ENCODE results near the gene ALG9. TPM values are rescaled to one million over a fixed set of nuclear protein-coding genes. Genes with fewer than 3 reads are reported as not detected.

ALG9 gene
- polyA plus RNA-seq, 1 experiment: 23.7 TPM

- no peak for DNase-seq (ENCODE audit: low read depth)
- Histone ChIP-seq H3K4me3 (ENCODE audit: low read depth, low read length) (no peak overlapping the region), H3K27me3 (ENCODE audit: control insufficient read depth, insufficient read depth, low read length) (no peaks in the 10 kb centered on the region), H3K36me3 (ENCODE audit: control insufficient read depth, insufficient read depth, low read length) (peaks cover 9% of the 10 kb centered on the region)
- CTCF ChIA-PET: interaction anchor here (0.9 to 1.2 kb wide), 3 partner anchors 18 to 173 kb away, joined by 3 to 5 read pairs (median 3); no protein-coding TSS in a partner anchor
- TF ChIP-seq CTCF (IDR thresholded peaks at IDR 0.05; ENCODE audit: insufficient read depth, low read depth, low read length): no peak
- POLR2A ChIA-PET: no interaction called here
These were observed 112.0 kb downstream of the ALG9 start for GRCh38 chr11:111759376-111759775.

- TF ChIP-seq CTCF (IDR thresholded peaks at IDR 0.05; ENCODE audit: insufficient read depth, low read depth, low read length): no peak
- Histone ChIP-seq H3K36me3 (ENCODE audit: control insufficient read depth, insufficient read depth, low read length) (peaks cover 12% of the 10 kb centered on the region), H3K27me3 (ENCODE audit: control insufficient read depth, insufficient read depth, low read length) (no peaks in the 10 kb centered on the region), H3K4me3 (ENCODE audit: low read depth, low read length) (no peak overlapping the region)
- POLR2A ChIA-PET: no interaction called here
- CTCF ChIA-PET: interaction anchor here (1.0 to 1.3 kb wide), 2 partner anchors 12 to 21 kb away, joined by 3 read pairs; no protein-coding TSS in a partner anchor
- no peak for DNase-seq (ENCODE audit: low read depth)
These were observed 115.3 kb downstream of the ALG9 start for GRCh38 chr11:111756097-111756496.

- H3K27me3 ChIP-seq (ENCODE audit: control insufficient read depth, insufficient read depth, low read length): no peaks in the 10 kb centered on the region
- CTCF ChIA-PET: no interaction called here
- no peak for DNase-seq (ENCODE audit: low read depth)
- TF ChIP-seq CTCF (IDR thresholded peaks at IDR 0.05; ENCODE audit: insufficient read depth, low read depth, low read length): no peak
- no peak overlapping the region for H3K4me3 ChIP-seq (ENCODE audit: low read depth, low read length)
- H3K36me3 ChIP-seq (ENCODE audit: control insufficient read depth, insufficient read depth, low read length): peaks cover 16% of the 10 kb centered on the region
- POLR2A ChIA-PET: interaction anchor here (0.7 kb wide), 1 partner anchor 73 kb away, joined by 3 read pairs; no protein-coding TSS in a partner anchor
These were observed 121.7 kb downstream of the ALG9 start for GRCh38 chr11:111749646-111750045.

- H3K4me3 ChIP-seq (ENCODE audit: low read depth, low read length): no peak overlapping the region
- ChIA-PET CTCF (interaction anchor here (0.6 to 1.2 kb wide), 3 partner anchors 14 to 133 kb away, joined by 3 read pairs; no protein-coding TSS in a partner anchor), POLR2A (no interaction called here)
- TF ChIP-seq CTCF (IDR thresholded peaks at IDR 0.05; ENCODE audit: insufficient read depth, low read depth, low read length): no peak
- H3K27me3 ChIP-seq (ENCODE audit: control insufficient read depth, insufficient read depth, low read length): no peaks in the 10 kb centered on the region
- no peak for DNase-seq (ENCODE audit: low read depth)
- H3K36me3 ChIP-seq (ENCODE audit: control insufficient read depth, insufficient read depth, low read length): peaks cover 12% of the 10 kb centered on the region
These were observed 123.2 kb downstream of the ALG9 start for GRCh38 chr11:111748035-111748804.

- Histone ChIP-seq H3K36me3 (ENCODE audit: control insufficient read depth, insufficient read depth, low read length) (peaks cover 10% of the 10 kb centered on the region), H3K4me3 (ENCODE audit: low read depth, low read length) (no peak overlapping the region), H3K27me3 (ENCODE audit: control insufficient read depth, insufficient read depth, low read length) (no peaks in the 10 kb centered on the region)
- no peak for TF ChIP-seq CTCF (IDR thresholded peaks at IDR 0.05; ENCODE audit: insufficient read depth, low read depth, low read length)
- CTCF ChIA-PET: interaction anchor here (0.7 kb wide), 1 partner anchor 49 kb away, joined by 3 read pairs; no protein-coding TSS in a partner anchor
- no peak for DNase-seq (ENCODE audit: low read depth)
- POLR2A ChIA-PET: no interaction called here
These were observed 125.5 kb downstream of the ALG9 start for GRCh38 chr11:111745719-111746504.

Data from BJ (cell line).